Loucy (cell line): ENCODE measurements around the gene TMEM170A.
A peak's percentile ranks its signal among the peaks of the same experiment; 100 is the strongest.
"Not testable (repeated sequence)": the region's sequence is repeated elsewhere in the genome, so short reads cannot be mapped to it uniquely, and the experiment has no call there.

Source experiments
- H2AFZ ChIP-seq: fragments of 200-600 bp; sonication (generic); 2 replicates; pipeline ENCODE4 v1.6.0; 2016; ENCODE audit warnings: antibody characterized with exemption, mild to moderate bottlenecking, low read length, moderate library complexity
- H3F3A ChIP-seq: fragments of 200-600 bp; 2 replicates; pipeline ENCODE4 v1.6.0; 2016; ENCODE audit warnings: antibody characterized with exemption, low read depth, mild to moderate bottlenecking
- H3K27me3 ChIP-seq: fragments of 200-600 bp; sonication (generic); 2 replicates; pipeline ENCODE4 v1.6.1; 2014; ENCODE audit warnings: low read length, mild to moderate bottlenecking; ENCODE audit not compliant: insufficient read depth, poor library complexity, severe bottlenecking
- H3K36me3 ChIP-seq: fragments of 200-600 bp; sonication (generic); 2 replicates; pipeline ENCODE4 v1.6.1; 2016; ENCODE audit warnings: low read length; ENCODE audit not compliant: insufficient read depth
- H3K4me1 ChIP-seq: fragments of 200-600 bp; sonication (generic); 2 replicates; pipeline ENCODE4 v1.5.1; 2014; ENCODE audit warnings: low read length, mild to moderate bottlenecking; ENCODE audit not compliant: insufficient read depth, poor library complexity, severe bottlenecking
- H3K4me2 ChIP-seq: fragments of 200-600 bp; sonication (generic); 2 replicates; pipeline ENCODE4 v1.6.0; 2014; ENCODE audit warnings: antibody characterized with exemption, low read length, low read depth, mild to moderate bottlenecking; ENCODE audit not compliant: poor library complexity, severe bottlenecking
- H3K4me3 ChIP-seq: fragments of 200-600 bp; sonication (generic); 2 replicates; pipeline ENCODE4 v1.5.1; 2014; ENCODE audit warnings: low read length, mild to moderate bottlenecking, mixed read lengths; ENCODE audit not compliant: poor library complexity, severe bottlenecking
- H3K79me2 ChIP-seq: fragments of 200-600 bp; sonication (generic); 2 replicates; pipeline ENCODE4 v1.6.1; 2014; ENCODE audit warnings: low read length; ENCODE audit not compliant: insufficient read depth
- H3K9ac ChIP-seq: fragments of 200-600 bp; sonication (generic); 2 replicates; pipeline ENCODE4 v1.6.0; 2014; ENCODE audit warnings: mild to moderate bottlenecking, low read depth, low read length, moderate library complexity; ENCODE audit not compliant: poor library complexity, severe bottlenecking
- H3K9me2 ChIP-seq: fragments of 200-600 bp; sonication (generic); replicated peaks from 2 replicates; pipeline ENCODE4 v1.6.1; 2016; ENCODE audit warnings: low read depth, low read length, mixed read lengths
- H3K9me3 ChIP-seq: fragments of 200-600 bp; sonication (generic); 2 replicates; pipeline ENCODE4 v1.6.1; 2014; ENCODE audit warnings: mild to moderate bottlenecking, antibody characterized with exemption, low read length, low read depth; ENCODE audit not compliant: insufficient read depth
- H4K20me1 ChIP-seq: fragments of 200-600 bp; sonication (generic); 2 replicates; pipeline ENCODE4 v1.6.0; 2014; ENCODE audit warnings: antibody characterized with exemption, low read length, mild to moderate bottlenecking; ENCODE audit not compliant: insufficient read depth, poor library complexity, severe bottlenecking
- EZH2phosphoT487 ChIP-seq: fragments of 200-600 bp; IDR thresholded peaks from 2 replicates; pipeline ENCODE4 v1.6.1; 2018; ENCODE audit warnings: antibody characterized with exemption, mild to moderate bottlenecking, moderate library complexity, borderline replicate concordance
- TF ChIP-seq, protein P1 (sequence below): fragments of 200-600 bp; sonication (generic); conservative IDR thresholded peaks from 2 replicates; pipeline ENCODE4 v1.5.1; 2014; ENCODE audit warnings: mild to moderate bottlenecking, antibody characterized with exemption, low read length

TMEM170A gene

DNA sequence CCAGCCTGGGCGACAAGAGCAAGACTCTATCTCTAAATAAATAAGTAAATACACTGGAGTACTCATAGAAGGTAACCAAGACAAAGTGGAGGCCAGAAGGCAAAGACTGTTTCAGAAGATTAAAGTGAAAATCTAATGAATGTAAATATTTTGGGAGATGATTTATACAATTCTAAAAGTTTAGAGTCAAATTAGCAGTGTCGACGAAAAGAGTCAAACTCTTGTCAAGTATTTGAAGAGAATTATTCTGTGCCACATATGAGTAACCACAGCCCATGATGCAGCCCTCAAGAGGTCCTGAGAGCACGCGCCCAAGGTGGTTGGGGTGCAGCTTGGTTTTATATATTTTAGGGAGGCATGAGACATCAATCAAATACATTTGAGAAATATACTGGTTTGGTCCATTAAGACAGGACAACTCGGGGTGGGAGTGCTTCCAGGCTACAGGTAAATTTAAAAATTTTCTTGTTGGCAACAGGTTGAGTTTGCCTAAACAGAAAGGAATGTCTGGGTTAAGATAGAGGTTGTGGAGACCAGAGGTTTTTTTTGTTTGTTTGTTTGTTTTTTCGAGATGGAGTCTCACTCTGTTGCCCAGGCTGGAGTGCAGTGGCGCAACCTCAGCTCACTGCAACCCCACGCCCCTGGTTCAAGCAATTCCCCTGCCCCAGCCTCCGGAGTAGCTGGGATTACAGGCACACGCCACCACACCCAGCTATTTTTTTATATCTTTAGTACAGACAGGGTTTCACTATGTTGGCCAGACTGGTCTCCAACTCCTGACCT is 34.7 kb downstream of the TMEM170A start:
- Histone ChIP-seq H4K20me1 (peaks cover 6% of the 10 kb centered on the region), H3F3A (no peaks in the 10 kb centered on the region)
- TF ChIP-seq, protein P1, sequence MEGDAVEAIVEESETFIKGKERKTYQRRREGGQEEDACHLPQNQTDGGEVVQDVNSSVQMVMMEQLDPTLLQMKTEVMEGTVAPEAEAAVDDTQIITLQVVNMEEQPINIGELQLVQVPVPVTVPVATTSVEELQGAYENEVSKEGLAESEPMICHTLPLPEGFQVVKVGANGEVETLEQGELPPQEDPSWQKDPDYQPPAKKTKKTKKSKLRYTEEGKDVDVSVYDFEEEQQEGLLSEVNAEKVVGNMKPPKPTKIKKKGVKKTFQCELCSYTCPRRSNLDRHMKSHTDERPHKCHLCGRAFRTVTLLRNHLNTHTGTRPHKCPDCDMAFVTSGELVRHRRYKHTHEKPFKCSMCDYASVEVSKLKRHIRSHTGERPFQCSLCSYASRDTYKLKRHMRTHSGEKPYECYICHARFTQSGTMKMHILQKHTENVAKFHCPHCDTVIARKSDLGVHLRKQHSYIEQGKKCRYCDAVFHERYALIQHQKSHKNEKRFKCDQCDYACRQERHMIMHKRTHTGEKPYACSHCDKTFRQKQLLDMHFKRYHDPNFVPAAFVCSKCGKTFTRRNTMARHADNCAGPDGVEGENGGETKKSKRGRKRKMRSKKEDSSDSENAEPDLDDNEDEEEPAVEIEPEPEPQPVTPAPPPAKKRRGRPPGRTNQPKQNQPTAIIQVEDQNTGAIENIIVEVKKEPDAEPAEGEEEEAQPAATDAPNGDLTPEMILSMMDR: no peak
- TF ChIP-seq EZH2phosphoT487: no peak

GRCh38 chr16:75426524-75426923 is 38.0 kb downstream of the TMEM170A start:
- not testable (repeated sequence) for H3K9ac ChIP-seq, H3K9me3 ChIP-seq, H3F3A ChIP-seq, H3K4me2 ChIP-seq, H3K27me3 ChIP-seq, H4K20me1 ChIP-seq, H3K9me2 ChIP-seq, H3K4me3 ChIP-seq, H2AFZ ChIP-seq, H3K36me3 ChIP-seq
- Histone ChIP-seq H3K79me2 (peaks cover 29% of the 10 kb centered on the region; the same call in 1 of the 2 replicates), H3K4me1 (peaks cover 11% of the 10 kb centered on the region)

More for the DNA sequence above, 34.7 kb downstream of the TMEM170A start:
- Histone ChIP-seq H3K4me1 (peaks cover 12% of the 10 kb centered on the region), H2AFZ (no peak overlapping the region), H3K9me3 (no peaks in the 10 kb centered on the region), H3K9me2 (no peaks in the 10 kb centered on the region), H3K4me3 (no peak overlapping the region), H3K27me3 (no peaks in the 10 kb centered on the region), H3K79me2 (peaks cover 24% of the 10 kb centered on the region), H3K4me2 (peak overlapping the region; percentile 99), H3K9ac (no peak overlapping the region), H3K36me3 (no peaks in the 10 kb centered on the region)

GRCh38 chr16:75424105-75424762 is 40.3 kb downstream of the TMEM170A start:
- not testable (repeated sequence) for H3K9me2 ChIP-seq, H3K4me2 ChIP-seq, H3K27me3 ChIP-seq, H4K20me1 ChIP-seq, H3K36me3 ChIP-seq, H3K9ac ChIP-seq, H3K9me3 ChIP-seq, H3F3A ChIP-seq, H2AFZ ChIP-seq, H3K4me3 ChIP-seq
- Histone ChIP-seq H3K79me2 (peaks cover 41% of the 10 kb centered on the region), H3K4me1 (peaks cover 17% of the 10 kb centered on the region)

GRCh38 chr16:75423723-75424104 is 40.8 kb downstream of the TMEM170A start:
- Histone ChIP-seq H3K36me3 (no peaks in the 10 kb centered on the region), H3K4me3 (no peak overlapping the region), H3K9me2 (no peaks in the 10 kb centered on the region), H3K4me1 (peaks cover 17% of the 10 kb centered on the region), H3K27me3 (no peaks in the 10 kb centered on the region), H4K20me1 (peaks cover 7% of the 10 kb centered on the region), H3K9ac (no peak overlapping the region), H3F3A (no peaks in the 10 kb centered on the region), H2AFZ (no peak overlapping the region), H3K79me2 (peaks cover 44% of the 10 kb centered on the region), H3K9me3 (no peaks in the 10 kb centered on the region), H3K4me2 (no peak overlapping the region)
- no peak for TF ChIP-seq EZH2phosphoT487
- TF ChIP-seq, protein P1: no peak
